B cell (primary cell): ENCODE measurements around the gene PFDN2. TPM values are rescaled to one million over a fixed set of nuclear protein-coding genes. Genes with fewer than 3 reads are reported as not detected.

Source experiments
- ATAC-seq: fragments of 200-7000 bp; cut with Tn5 transposase; one replicate; pipeline ENCODE4 v1.10.0; 2021; ENCODE audit warnings: low read depth, mild to moderate bottlenecking, moderate number of reproducible peaks, moderate library complexity
- CTCF ChIA-PET: fragments of 350-600 bp; sonication (Branson Sonifier 250); formaldehyde crosslinking; loops from one replicate; lab custom pipeline; 2021; ENCODE audit warnings: antibody characterized with exemption, inconsistent platforms; lab: Charles Lee
- POLR2A ChIA-PET: fragments of 350-600 bp; sonication (Branson Sonifier 250); formaldehyde crosslinking; loops from one replicate; lab custom pipeline; 2021; ENCODE audit warnings: antibody characterized with exemption; lab: Charles Lee
- DNase-seq: peaks from one replicate; pipeline ENCODE4 v3.0.0; 2013
- H2AFZ ChIP-seq: 2 replicates; pipeline ENCODE4 v1.6.1; 2012; ENCODE audit warnings: mild to moderate bottlenecking, low read depth, low read length; ENCODE audit not compliant: insufficient read depth, poor library complexity, severe bottlenecking
- H3K27ac ChIP-seq, 2 donors: 1 replicate in 1 of 2; 2 replicates in 1 of 2; pipeline ENCODE4 v1.5.1; 2012 to 2013; ENCODE audit warnings: low read length in 2 of 2, mild to moderate bottlenecking in 2 of 2, moderate library complexity in 1 of 2
- H3K27me3 ChIP-seq, 4 experiments: fragments of 200-600 bp in 1 of 4; sonication (generic) in 1 of 4; replicated peaks in 1 of 4; 1 replicate in 2 of 4; 2 replicates in 2 of 4; pipeline versions ENCODE4 v1.6.1 to v1.7.0; 2013 to 2016; ENCODE audit warnings: low read length in 3 of 4, mild to moderate bottlenecking in 2 of 4, mixed read lengths in 1 of 4, moderate library complexity in 1 of 4; ENCODE audit not compliant: insufficient read depth in 4 of 4, control insufficient read depth in 3 of 4; ENCODE audit errors: control extremely low read depth in 1 of 4
- H3K36me3 ChIP-seq, 2 experiments: replicated peaks in 1 of 2; 1 replicate in 1 of 2; 2 replicates in 1 of 2; pipeline versions ENCODE4 v1.6.1 to v1.7.1; 2013; ENCODE audit warnings: low read length in 1 of 2; ENCODE audit not compliant: insufficient read depth in 2 of 2, control insufficient read depth in 1 of 2; ENCODE audit errors: control extremely low read depth in 1 of 2, extremely low read depth in 1 of 2
- H3K4me1 ChIP-seq, 2 donors: fragments of 200-600 bp in 1 of 2; sonication (generic) in 1 of 2; 1 replicate in 1 of 2; 2 replicates in 1 of 2; pipeline versions ENCODE4 v1.5.1 to v1.6.1; 2013 to 2017; ENCODE audit warnings: low read length in 2 of 2; ENCODE audit not compliant: control insufficient read depth in 2 of 2, insufficient read depth in 2 of 2
- H3K4me2 ChIP-seq: replicated peaks from 2 replicates; pipeline ENCODE3; 2012; ENCODE audit warnings: mild to moderate bottlenecking, low read depth, low read length; ENCODE audit not compliant: poor library complexity, severe bottlenecking
- H3K4me3 ChIP-seq, 5 experiments: fragments of 200-600 bp in 1 of 5; sonication (generic) in 1 of 5; 1 replicate in 3 of 5; 2 replicates in 2 of 5; pipeline versions ENCODE4 v1.5.1 to v1.7.0; 2011 to 2016; ENCODE audit warnings: low read length in 4 of 5, mild to moderate bottlenecking in 4 of 5, low read depth in 2 of 5, control low read depth in 1 of 5, moderate library complexity in 1 of 5; ENCODE audit not compliant: insufficient read depth in 1 of 5; ENCODE audit errors: control extremely low read depth in 1 of 5, extremely low read depth in 1 of 5
- H3K79me2 ChIP-seq: fragments of 200-600 bp; sonication (generic); one replicate; pipeline ENCODE4 v1.6.0; 2016; ENCODE audit warnings: low read length; ENCODE audit not compliant: control insufficient read depth, insufficient read depth
- H3K9ac ChIP-seq: fragments of 200-600 bp; sonication (generic); 2 replicates; pipeline ENCODE4 v1.6.1; 2017; ENCODE audit warnings: mild to moderate bottlenecking, low read length, moderate library complexity
- H3K9me3 ChIP-seq, 3 donors: one replicate each; pipeline versions ENCODE4 v1.6.1 to v1.7.1; 2013; ENCODE audit warnings: low read length in 2 of 3; ENCODE audit not compliant: control insufficient read depth in 2 of 3, insufficient read depth in 1 of 3; ENCODE audit errors: control extremely low read depth in 1 of 3
- H4K20me1 ChIP-seq: 2 replicates; pipeline ENCODE4 v1.6.0; 2012; ENCODE audit warnings: mild to moderate bottlenecking, low read length; ENCODE audit not compliant: insufficient read depth, control insufficient read depth, poor library complexity, severe bottlenecking
- H3K27ac Mint-ChIP-seq: one replicate; pipeline ENCODE4 v1.8.0; 2021; ENCODE audit warnings: mixed read lengths
- H3K27me3 Mint-ChIP-seq: one replicate; pipeline ENCODE4 v1.8.0; 2021; ENCODE audit warnings: mixed read lengths
- H3K4me1 Mint-ChIP-seq: one replicate; pipeline ENCODE4 v1.8.0; 2021; ENCODE audit warnings: mixed read lengths
- H3K4me3 Mint-ChIP-seq: one replicate; pipeline ENCODE4 v1.8.0; 2021; ENCODE audit warnings: mixed read lengths
- H3K9me3 Mint-ChIP-seq: one replicate; pipeline ENCODE4 v1.8.0; 2022; ENCODE audit warnings: mixed read lengths; ENCODE audit not compliant: insufficient read depth
- CTCF ChIP-seq: fragments of 200-600 bp; IDR thresholded peaks from one replicate; pipeline ENCODE4 v1.8.0; 2022; ENCODE audit warnings: antibody characterized with exemption, mild to moderate bottlenecking
- EZH2 ChIP-seq: IDR thresholded peaks from 2 replicates; pipeline ENCODE4 v1.6.1; 2012; ENCODE audit warnings: borderline replicate concordance, low read depth, mild to moderate bottlenecking, moderate library complexity, low read length; ENCODE audit not compliant: insufficient read depth, poor library complexity, severe bottlenecking
- WGBS: methylation state at CpG from one replicate; pipeline ENCODE4 v1.1.5; 2013; ENCODE audit warnings: missing lambda C conversion rate; ENCODE audit not compliant: insufficient coverage; 5-methylcytosine and 5-hydroxymethylcytosine counted together
- intact Hi-C: fragments of 100-400 bp; cut with micrococcal nuclease; formaldehyde crosslinking; loops from one replicate; pipeline ENCODE4 v1.10.0; 2022
- polyA plus RNA-seq: library from polyadenylated mRNA; depleted of rRNA; stranded (reverse); fragments of >200 nt; gene quantifications from 2 replicates; pipeline ENCODE4 v1.2.3, GENCODE V29; 2012
- total RNA-seq, 2 donors: library from RNA; stranded (reverse); fragments of 120-200 nt in 1 of 2; gene quantifications; 1 replicate in 1 of 2; 2 replicates in 1 of 2; pipeline versions ENCODE4 v1.2.3 to v1.2.4, GENCODE V29; 2013 to 2022

PFDN2 gene
- total and polyA plus RNA-seq, 2 donors (not counting 1 experiment from before 2014, with no cell fraction given) = 29.9 to 43.2 TPM

- POLR2A ChIA-PET = interaction anchor here (0.5 kb wide), 1 partner anchor 60 kb away, joined by 4 read pairs; no protein-coding TSS in a partner anchor
- WGBS = 85% methylated on average over 4 of the region's 4 CpGs
- intact Hi-C loops = no loop called here
- H3K27ac ChIP-seq = no peak overlapping the region
- H3K4me2 ChIP-seq = no peak overlapping the region
- Mint-ChIP-seq H3K4me1 (no peaks in the 10 kb centered on the region), H3K4me3 (no peak overlapping the region), H3K27ac (no peak overlapping the region), H3K9me3 (no peaks in the 10 kb centered on the region), H3K27me3 (peaks cover 3% of the 10 kb centered on the region)
- no peaks in the 10 kb centered on the region for H4K20me1 ChIP-seq
- H3K27me3 ChIP-seq = no peaks in the 10 kb centered on the region
- no peaks in the 10 kb centered on the region for H3K36me3 ChIP-seq
- H3K4me1 ChIP-seq = no peaks in the 10 kb centered on the region
- TF ChIP-seq EZH2 = no peak
- TF ChIP-seq CTCF = no peak
- CTCF ChIA-PET = interaction anchor here (1.0 to 1.2 kb wide), 3 partner anchors 11 to 89 kb away, joined by 3 to 4 read pairs (median 3); no protein-coding TSS in a partner anchor
- no peak for ATAC-seq
- no peaks in the 10 kb centered on the region for H3K79me2 ChIP-seq
- no peak overlapping the region for H3K4me3 ChIP-seq
- H3K9me3 ChIP-seq = no peaks in the 10 kb centered on the region
- H2AFZ ChIP-seq = no peak overlapping the region
- no peak for DNase-seq
- no peak overlapping the region for H3K9ac ChIP-seq
Observed at GRCh38 chr1:161086457-161086856, 31.4 kb downstream of the PFDN2 start.

- intact Hi-C loops = no loop called here
- Histone ChIP-seq H3K4me2 (no peak overlapping the region), H3K9ac (no peak overlapping the region), H3K36me3 (no peaks in the 10 kb centered on the region), H3K9me3 (no peaks in the 10 kb centered on the region), H3K27me3 (no peaks in the 10 kb centered on the region), H3K4me3 (no peak overlapping the region), H3K79me2 (no peaks in the 10 kb centered on the region), H3K4me1 (no peaks in the 10 kb centered on the region), H4K20me1 (no peaks in the 10 kb centered on the region), H2AFZ (no peak overlapping the region), H3K27ac (no peak overlapping the region)
- CTCF ChIA-PET = interaction anchor here (1.1 kb wide), 1 partner anchor 14 kb away, joined by 4 read pairs; no protein-coding TSS in a partner anchor
- H3K27ac Mint-ChIP-seq = no peak overlapping the region
- ATAC-seq = no peak
- H3K4me1 Mint-ChIP-seq = no peaks in the 10 kb centered on the region
- POLR2A ChIA-PET = no interaction called here
- no peak for TF ChIP-seq EZH2
- no peak for TF ChIP-seq CTCF
- H3K27me3 Mint-ChIP-seq = peaks cover 7% of the 10 kb centered on the region
- 90% methylated on average over 1 of the region's 2 CpGs for WGBS
- H3K9me3 Mint-ChIP-seq = no peaks in the 10 kb centered on the region
- no peak overlapping the region for H3K4me3 Mint-ChIP-seq
- no peak for DNase-seq
Observed at GRCh38 chr1:161085165-161085564, 32.7 kb downstream of the PFDN2 start.
